Activated T-helper 9 cell treated with anti-CD3 and anti-CD28 coated beads, Interleukin-2, amount 50 U/mL, for 16 hours (primary cell): ENCODE measurements around the gene NCBP2.

ENCODE experiments used
- DNase-seq: peaks from one replicate; pipeline ENCODE4 v3.0.0-alpha.2; 2020; ENCODE audit warnings: low read depth

NCBP2 gene

GRCh38 chr3:196938576-196938975 is 3.8 kb downstream of the NCBP2 start:
- no peak for DNase-seq

GRCh38 chr3:196938124-196938523 is 4.2 kb downstream of the NCBP2 start:
- DNase-seq, result no peak

GRCh38 chr3:196936288-196936687 is 6.0 kb downstream of the NCBP2 start:
- no peak for DNase-seq

GRCh38 chr3:196932600-196932999 is 9.7 kb downstream of the NCBP2 start:
- DNase-seq, result no peak

GRCh38 chr3:196931828-196932587 is 10.3 kb downstream of the NCBP2 start:
- DNase-seq, result no peak

GRCh38 chr3:196931157-196931556 is 11.2 kb downstream of the NCBP2 start:
- no peak for DNase-seq

GRCh38 chr3:196927571-196928453 is 14.5 kb downstream of the NCBP2 start:
- DNase-seq, result no peak

- no peak for DNase-seq
Measured at GRCh38 chr3:196920733-196921132, 21.6 kb downstream of the NCBP2 start.

- DNase-seq, result no peak
Measured at GRCh38 chr3:196918968-196919367, 23.4 kb downstream of the NCBP2 start.

GRCh38 chr3:196916995-196917394 is 25.3 kb downstream of the NCBP2 start:
- no peak for DNase-seq

- no peak for DNase-seq
Measured at GRCh38 chr3:196916221-196916620, 26.1 kb downstream of the NCBP2 start.

GRCh38 chr3:196915375-196915774 is 27.0 kb downstream of the NCBP2 start:
- no peak for DNase-seq

- no peak for DNase-seq
Measured at GRCh38 chr3:196914866-196915265, 27.5 kb downstream of the NCBP2 start.

GRCh38 chr3:196903740-196904139 is 38.6 kb downstream of the NCBP2 start:
- DNase-seq, result no peak

- DNase-seq, result no peak
Measured at GRCh38 chr3:196902296-196902695, 40.0 kb downstream of the NCBP2 start.

GRCh38 chr3:196901768-196902167 is 40.6 kb downstream of the NCBP2 start:
- DNase-seq, result no peak

GRCh38 chr3:196896229-196896628 is 46.1 kb downstream of the NCBP2 start:
- DNase-seq, result no peak

GRCh38 chr3:196894557-196895295 is 47.6 kb downstream of the NCBP2 start:
- no peak for DNase-seq

- DNase-seq, result no peak
Measured at GRCh38 chr3:196889844-196890708, 52.3 kb downstream of the NCBP2 start.

- DNase-seq, result no peak
Measured at GRCh38 chr3:196886144-196886543, 56.2 kb downstream of the NCBP2 start.
